Measurements from ENCODE around the gene PFDN6.

Gene PFDN6

GRCh38 chr6:33318426-33319073, 29.1 kb downstream of the PFDN6 start:
- DNase-seq: no peak

- no peak for DNase-seq
These were observed 30.5 kb downstream of the PFDN6 start for GRCh38 chr6:33319939-33320314.

- DNase-seq: peak; percentile 89
These were observed 31.1 kb downstream of the PFDN6 start for GRCh38 chr6:33320315-33321181.

- no peak for DNase-seq
These were observed 31.8 kb downstream of the PFDN6 start for GRCh38 chr6:33321227-33321626.

- no peak for DNase-seq
These were observed 34.2 kb downstream of the PFDN6 start for GRCh38 chr6:33323623-33323948.

- DNase-seq: peak; percentile 24
These were observed 34.7 kb downstream of the PFDN6 start for GRCh38 chr6:33324125-33324524.

GRCh38 chr6:33329058-33329457, 39.7 kb downstream of the PFDN6 start:
- DNase-seq: no peak

GRCh38 chr6:33330736-33331135, 41.3 kb downstream of the PFDN6 start:
- DNase-seq: peak; percentile 37

- DNase-seq: peak; percentile 70
These were observed 44.3 kb downstream of the PFDN6 start for GRCh38 chr6:33333666-33334065.

- DNase-seq: peak; percentile 27
These were observed 46.5 kb downstream of the PFDN6 start for GRCh38 chr6:33335916-33336315.

GRCh38 chr6:33336495-33336894, 47.1 kb downstream of the PFDN6 start:
- no peak for DNase-seq

- peak; percentile 26 for DNase-seq
These were observed 49.8 kb downstream of the PFDN6 start for GRCh38 chr6:33339193-33339592.

Data from inflammatory macrophage treated with lipopolysaccharide for 4 hours (primary cell).